GM18526 (cell line): ENCODE measurements around the gene CALY.

Source experiments
- POLR2A ChIP-seq: IDR thresholded peaks from 3 replicates; pipeline ENCODE4 v1.6.1; 2011; ENCODE audit not compliant: insufficient read length; ENCODE audit errors: extremely low read depth

The CALY gene, protein sequence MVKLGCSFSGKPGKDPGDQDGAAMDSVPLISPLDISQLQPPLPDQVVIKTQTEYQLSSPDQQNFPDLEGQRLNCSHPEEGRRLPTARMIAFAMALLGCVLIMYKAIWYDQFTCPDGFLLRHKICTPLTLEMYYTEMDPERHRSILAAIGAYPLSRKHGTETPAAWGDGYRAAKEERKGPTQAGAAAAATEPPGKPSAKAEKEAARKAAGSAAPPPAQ

DNA sequence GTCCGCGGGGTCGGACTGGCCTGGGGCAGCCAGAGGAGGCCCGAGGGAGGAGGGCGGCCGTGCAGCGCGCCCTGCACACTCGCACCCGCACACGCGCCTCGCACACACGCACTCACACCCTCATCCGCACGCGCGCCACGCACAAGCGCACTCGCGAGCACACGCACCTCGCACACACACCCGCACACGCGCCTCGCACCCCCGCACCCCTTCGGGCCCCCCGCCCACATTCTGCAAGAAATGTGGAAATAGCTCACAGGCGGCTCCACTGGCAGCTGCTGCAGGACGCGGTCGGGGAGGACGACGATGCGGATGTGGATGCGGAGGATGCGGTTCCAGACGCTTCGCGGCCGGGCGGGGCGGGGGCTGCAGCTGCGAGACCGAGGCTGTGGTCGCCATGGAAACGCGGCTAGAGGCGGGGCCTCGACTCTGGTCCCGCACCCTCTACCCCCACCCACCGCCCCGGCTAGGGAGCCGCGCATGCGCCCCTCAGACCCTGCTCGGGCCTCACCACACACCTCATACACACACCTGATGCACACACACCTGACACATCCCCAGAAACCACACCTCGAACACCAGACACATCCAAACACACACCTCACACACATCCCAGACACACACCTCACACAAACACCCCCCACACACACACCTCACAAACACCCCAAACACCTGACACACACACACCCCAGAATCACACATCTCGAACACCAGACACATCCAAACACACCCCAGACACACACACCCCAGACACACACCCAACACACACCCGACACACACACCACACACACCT, at the start of gene CALY:
CALY (minus strand) TSS at position 320 of the 793 bp plus-strand sequence. CDS start 7,907 bp downstream, outside the sequence.
- TF ChIP-seq POLR2A, result no peak

GRCh38 chr10:133385214-133385613, 48.5 kb upstream of the CALY start:
- no peak for TF ChIP-seq POLR2A

- TF ChIP-seq POLR2A, result no peak
Measured at GRCh38 chr10:133384071-133384470, 47.4 kb upstream of the CALY start.

DNA sequence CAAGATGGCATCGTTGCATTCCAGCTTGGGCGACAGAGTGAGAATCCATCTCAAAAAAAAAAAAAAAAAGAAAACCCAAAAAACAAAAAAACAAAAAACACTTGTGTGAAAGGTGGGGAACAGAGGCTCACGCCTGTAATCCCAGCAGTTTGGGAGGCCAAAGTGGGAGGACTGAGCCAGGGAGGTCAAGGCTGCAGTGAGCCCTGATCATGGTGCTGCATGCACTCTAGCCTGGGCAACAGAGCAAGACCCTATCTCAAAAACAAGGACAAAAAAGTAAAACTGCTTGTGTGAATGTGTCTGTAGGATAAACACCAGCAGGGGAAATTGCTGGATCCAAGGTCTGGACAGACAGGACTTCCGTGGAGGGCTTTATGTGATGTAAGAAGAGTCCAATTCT, 46.9 kb upstream of the CALY start:
- TF ChIP-seq POLR2A, result no peak

DNA sequence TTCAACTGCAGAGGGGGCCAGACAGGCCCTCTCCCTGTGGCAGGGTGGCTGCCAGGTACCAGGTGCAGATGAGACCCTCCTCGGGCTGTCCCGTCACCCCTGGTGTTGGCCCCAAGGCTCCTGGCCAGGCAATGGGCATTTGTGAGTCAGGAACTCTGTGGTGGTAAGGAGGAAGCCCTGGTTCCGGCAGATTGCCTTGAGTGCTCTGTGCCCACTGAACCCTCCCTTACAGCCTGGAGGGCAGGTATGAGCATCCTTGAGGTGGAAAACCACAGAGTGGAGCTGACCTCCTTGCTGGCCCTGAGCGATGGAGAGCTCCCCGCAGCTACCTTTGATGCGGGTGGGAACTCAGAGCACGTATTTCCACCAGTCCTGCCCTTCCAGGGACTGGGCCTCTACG, 44.3 kb upstream of the CALY start:
- no peak for TF ChIP-seq POLR2A

DNA sequence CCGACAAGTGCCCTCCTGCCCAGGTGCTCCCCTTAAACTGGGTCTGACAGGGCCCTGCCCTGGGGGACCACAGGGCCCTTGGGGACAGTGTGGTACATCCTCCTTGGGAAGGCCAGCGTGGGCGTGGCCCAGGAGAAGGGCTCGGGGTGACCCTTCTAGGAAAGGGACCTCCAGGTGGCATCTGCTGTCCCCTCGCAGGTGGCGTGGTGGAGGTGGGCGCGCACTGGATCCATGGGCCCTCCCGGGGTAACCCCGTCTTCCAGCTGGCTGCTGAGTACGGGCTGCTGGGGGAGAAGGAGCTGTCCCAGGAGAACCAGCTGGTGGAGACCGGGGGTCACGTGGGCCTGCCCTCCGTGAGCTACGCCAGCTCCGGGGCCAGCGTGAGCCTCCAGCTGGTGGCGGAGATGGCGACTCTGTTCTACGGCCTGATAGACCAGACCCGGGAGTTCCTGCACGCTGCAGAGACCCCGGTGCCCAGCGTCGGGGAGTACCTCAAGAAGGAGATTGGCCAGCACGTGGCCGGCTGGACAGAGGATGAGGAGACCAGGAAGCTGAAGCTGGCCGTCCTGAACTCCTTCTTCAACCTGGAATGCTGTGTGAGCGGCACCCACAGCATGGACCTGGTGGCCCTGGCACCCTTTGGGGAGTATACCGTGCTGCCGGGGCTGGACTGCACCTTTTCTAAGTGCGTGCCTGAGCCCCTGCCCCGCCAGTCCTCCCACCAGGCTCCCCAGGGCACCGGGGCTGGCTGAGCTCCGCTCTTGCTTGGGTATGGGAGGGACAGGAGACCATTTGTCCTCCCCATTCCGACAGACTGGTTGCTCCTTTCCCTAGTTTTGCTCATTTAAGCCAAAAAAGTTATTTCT, 43.3 kb upstream of the CALY start:
- TF ChIP-seq POLR2A, result no peak

GRCh38 chr10:133379152-133379800, 42.6 kb upstream of the CALY start, which contains the start of gene PAOX:
Gene PAOX (plus strand): TSS chr10:133379262. CDS start chr10:133379317, 55 bp downstream.
- peak; percentile 48 for TF ChIP-seq POLR2A

GRCh38 chr10:133378251-133379096, 41.8 kb upstream of the CALY start:
- no peak for TF ChIP-seq POLR2A

GRCh38 chr10:133377818-133378250, 41.1 kb upstream of the CALY start:
- TF ChIP-seq POLR2A, result no peak

- TF ChIP-seq POLR2A, result no peak
Measured at GRCh38 chr10:133377025-133377817, 40.5 kb upstream of the CALY start.

DNA sequence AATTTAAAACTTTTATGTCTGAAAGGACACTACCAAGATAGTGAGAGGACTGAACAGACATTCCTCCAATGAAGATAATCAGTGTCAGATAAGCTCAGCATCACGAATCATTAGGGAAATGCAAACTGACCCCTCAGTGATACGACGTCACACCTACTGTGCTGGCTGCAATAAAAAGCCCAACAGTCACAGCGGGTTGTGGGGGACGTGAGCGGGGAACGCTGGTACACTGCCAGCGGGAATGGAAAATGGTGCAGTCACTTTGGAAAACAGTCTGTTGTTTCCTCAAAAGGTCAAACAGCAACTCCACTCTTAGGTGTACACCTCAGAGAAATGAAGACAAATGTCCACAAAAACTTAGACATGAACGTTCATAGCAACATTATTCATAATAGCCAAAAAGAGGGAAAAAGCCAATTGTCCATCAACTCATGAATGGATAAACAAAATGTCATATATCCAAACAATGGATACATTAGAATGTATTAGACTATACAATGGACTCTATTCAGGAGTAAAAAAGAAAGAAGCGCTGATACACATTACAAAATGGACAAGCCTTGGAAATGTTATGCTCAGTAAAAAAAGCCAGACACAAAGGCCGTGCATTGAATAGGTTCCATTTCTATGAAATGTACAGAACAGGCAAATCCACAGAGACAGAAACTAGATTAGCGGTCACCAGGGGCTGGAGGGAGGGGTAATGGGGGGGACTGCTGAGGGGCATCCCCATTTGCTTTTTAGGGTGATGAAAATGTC, 38.8 kb upstream of the CALY start:
- no peak for TF ChIP-seq POLR2A

- peak; percentile 76 for TF ChIP-seq POLR2A
Measured at GRCh38 chr10:133373174-133374090, 36.7 kb upstream of the CALY start, which contains the start of gene ECHS1. Gene ECHS1 (minus strand): TSS chr10:133373354. CDS start chr10:133373333, 21 bp downstream.
